ENCODE results near the gene RAB10.
"Not testable (repeated sequence)": the region's sequence is repeated elsewhere in the genome, so short reads cannot be mapped to it uniquely, and the experiment has no call there.

RAB10 gene

GRCh38 chr2:26165403-26165802 lies 131.5 kb downstream of the RAB10 start:
- no peak for DNase-seq

- not testable (repeated sequence) for DNase-seq
Measured at GRCh38 chr2:26166541-26166940, 132.7 kb downstream of the RAB10 start.

DNA sequence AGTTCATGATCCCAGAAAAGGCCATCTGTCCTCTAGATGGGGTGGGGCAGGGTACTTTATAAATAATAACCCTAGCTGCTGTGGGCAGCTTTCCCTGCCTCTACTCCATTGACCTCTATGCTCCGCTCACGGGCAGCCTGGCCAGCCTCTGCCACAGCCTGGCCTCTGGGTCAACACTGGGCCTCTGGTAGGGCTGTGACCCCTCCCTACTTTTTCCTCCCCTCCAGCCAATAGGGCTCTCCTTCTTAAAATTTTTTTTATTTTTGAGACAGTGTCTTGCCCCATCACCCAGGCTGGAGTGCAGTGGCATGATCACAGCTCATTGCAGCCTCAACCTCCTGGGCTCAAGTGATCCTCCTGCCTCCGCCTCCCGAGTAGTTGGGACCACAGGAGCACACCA lies 134.9 kb downstream of the RAB10 start:
- no peak for DNase-seq

- DNase-seq: no peak
Measured at GRCh38 chr2:26169226-26169625, 135.3 kb downstream of the RAB10 start.

DNA sequence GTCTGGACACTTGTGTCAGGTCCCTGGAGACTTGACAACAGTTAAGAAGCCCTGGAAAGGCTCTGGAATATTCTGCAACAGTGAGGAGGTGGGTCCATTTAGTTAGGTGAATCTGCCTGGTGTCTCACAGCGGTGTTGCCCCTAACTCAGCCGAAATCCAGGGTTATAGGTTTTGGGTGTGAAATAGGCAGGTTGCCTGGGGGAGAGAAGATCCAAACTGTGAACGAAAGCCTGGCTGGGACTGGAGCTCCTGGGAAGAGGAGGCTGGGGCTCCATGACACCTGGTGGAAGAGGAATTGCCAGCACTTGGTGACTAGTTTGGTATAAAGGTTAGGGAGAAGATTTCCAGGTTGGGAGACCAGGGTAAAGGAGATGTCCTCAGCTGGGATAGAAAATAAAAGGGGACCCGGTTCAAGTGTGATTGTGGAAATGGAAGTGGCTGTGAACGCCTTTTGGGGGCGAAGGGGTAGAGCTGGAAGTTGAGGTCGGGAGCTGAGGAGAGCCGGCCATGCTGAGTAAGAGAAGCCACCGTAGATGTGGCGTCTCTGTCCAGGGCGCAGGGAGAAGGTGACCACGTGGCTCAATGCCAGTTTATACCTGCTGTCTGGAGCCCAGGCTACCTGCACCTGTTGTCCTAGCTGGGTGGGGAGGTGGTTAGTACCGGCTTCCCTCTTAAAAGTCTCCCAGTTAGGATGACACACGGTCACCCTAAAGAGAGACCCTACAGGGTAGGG lies 136.0 kb downstream of the RAB10 start:
- no peak for DNase-seq

- DNase-seq: no peak
Measured at GRCh38 chr2:26170795-26171194, 136.9 kb downstream of the RAB10 start.

DNA sequence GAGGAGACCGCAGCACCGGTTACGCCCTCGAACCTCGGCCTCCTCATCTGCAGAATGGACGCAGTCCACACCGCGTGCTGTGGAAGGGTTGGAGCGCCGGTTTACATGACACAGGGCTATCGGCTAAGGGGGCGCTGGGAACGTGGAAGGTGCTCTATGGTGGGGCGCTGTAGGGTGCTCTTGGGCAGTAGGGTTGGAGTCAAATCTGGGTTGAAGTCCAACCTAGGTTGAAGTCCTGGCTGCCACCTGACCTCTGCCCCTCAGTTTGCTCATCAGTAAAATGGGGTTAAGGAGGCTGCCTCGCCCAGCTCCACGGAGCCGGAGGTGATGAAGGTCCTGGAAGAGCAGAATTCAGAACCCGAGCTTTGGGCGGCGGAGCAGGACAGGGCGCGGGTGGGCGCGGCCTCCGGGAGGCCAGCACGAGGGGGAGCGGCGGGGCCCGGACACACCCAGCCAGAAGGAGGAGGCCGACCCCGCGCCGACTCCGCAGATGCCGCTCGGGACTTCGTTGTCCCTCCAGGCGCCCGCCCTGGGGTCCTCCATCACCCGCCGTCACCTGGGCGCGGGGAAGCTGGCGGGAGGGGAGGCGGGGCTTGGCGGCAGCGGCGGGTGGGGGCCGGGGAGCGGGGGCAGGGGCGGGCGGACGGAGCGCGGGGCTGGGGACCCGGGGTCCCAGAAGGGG lies 138.4 kb downstream of the RAB10 start:
- DNase-seq: no peak

- no peak for DNase-seq
Measured at GRCh38 chr2:26172871-26173775, 139.2 kb downstream of the RAB10 start, which contains the start of gene GAREM2. Gene GAREM2, plus strand, starts transcription at chr2:26173088. Its CDS starts 133 bp downstream, at chr2:26173221.

GRCh38 chr2:26173776-26174482 lies 140.0 kb downstream of the RAB10 start:
- no peak for DNase-seq

GRCh38 chr2:26174691-26175465 lies 141.0 kb downstream of the RAB10 start:
- no peak for DNase-seq

DNA sequence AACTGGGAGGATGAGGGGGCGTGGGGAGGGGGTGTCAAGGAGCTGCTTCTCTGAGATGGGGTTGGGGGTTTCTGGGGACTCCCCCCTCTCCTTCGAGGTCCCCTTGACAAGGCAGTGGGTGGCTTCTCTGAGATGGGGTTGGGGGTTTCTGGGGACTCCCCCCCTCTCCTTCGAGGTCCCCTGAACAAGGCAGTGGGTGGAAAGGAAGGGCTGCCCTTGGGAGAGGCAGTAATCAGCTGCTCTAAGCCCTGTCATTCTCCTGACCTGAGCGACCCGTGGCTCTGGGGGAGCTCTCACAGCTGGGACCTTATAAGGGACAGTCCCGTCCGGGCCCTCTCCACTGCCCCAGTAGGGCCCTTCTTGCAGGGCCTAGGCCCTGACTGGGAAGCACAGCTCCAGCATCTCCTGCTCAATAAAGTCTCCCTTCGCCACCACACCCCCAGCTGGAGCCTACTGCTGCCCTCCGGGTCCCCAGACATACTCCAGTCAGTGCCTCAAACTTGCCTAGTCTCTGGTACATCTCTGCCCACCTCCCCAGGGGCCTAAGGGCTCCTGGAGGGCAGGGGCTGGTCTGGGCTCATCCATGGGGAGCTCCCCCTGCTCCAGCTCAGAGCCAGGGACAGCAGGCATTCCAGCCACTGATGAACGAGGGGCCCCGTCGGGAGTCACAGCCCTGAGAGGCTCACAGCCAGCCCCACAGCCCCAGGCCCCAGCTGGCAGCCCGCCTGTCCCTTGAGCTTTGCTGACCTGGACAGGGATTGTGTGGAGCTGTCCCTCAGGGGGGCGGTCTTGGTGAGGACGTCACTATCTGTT lies 141.8 kb downstream of the RAB10 start:
- DNase-seq: no peak

DNA sequence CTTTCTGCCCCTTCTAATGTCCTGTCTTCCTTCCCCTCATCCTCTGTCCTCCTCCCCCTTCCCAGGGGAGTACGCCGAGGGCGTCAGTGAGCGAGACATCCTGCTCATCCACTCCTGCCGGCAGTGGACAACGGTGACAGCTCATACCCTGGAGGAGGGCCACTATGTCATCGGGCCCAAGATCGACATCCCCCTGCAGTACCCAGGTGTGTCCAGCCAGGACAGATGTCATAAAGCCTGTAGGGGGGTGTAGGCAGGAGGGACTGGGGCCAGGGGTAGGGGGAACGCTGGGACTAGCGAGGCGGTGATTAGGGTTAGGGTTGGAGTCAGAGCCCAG lies 142.4 kb downstream of the RAB10 start:
- no peak for DNase-seq

GRCh38 chr2:26177122-26177521 lies 143.2 kb downstream of the RAB10 start:
- DNase-seq: no peak

- no peak for DNase-seq
Measured at GRCh38 chr2:26178246-26178645, 144.4 kb downstream of the RAB10 start.

DNA sequence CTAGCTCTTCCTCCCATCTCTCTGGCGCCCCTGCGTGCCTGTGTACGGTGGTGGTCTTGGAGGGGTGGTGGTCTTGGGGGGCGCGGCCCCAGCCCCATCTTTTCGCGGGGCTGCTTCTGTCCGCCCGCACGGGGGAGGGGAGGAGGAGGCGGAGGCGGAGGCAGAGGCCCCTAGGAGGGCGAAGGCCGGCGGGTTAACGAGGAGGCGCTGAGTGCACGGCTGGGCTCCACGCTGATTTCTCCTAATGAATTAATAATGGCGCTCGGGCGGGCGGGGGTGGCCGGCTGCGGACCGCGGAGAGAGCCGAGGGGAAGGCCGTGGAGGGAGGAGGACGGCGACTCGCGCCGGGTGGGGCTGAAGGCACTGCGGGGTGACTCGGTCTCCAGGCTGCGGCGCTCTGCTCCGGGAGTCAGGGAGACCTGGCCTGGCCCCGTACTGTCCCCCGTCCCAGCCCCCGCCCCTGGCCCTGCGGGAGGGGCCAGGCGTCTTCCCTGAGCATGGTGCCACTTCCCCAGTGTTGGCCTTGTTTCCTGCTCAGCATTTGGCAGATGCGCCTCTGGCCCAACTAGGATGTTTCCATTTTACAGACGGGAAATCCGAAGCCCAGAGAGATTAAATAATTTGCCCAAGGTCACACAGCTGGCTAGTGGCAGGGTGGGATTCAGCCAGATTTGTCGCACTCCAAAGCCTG lies 145.0 kb downstream of the RAB10 start:
- DNase-seq: no peak

GRCh38 chr2:26179446-26179913 lies 145.6 kb downstream of the RAB10 start:
- DNase-seq: no peak

- DNase-seq: no peak
Measured at GRCh38 chr2:26182441-26182840, 148.6 kb downstream of the RAB10 start.

GRCh38 chr2:26182887-26183630 lies 149.2 kb downstream of the RAB10 start:
- no peak for DNase-seq

GRCh38 chr2:26184121-26184520 lies 150.2 kb downstream of the RAB10 start:
- DNase-seq: no peak

Data from CD4-positive, alpha-beta T cell treated with Interferon gamma for 1 hour (primary cell).